ENCODE measurements around the gene AGBL5. TPM values are rescaled to one million over a fixed set of nuclear protein-coding genes. Genes with fewer than 3 reads are reported as not detected.
A peak's percentile ranks its signal among the peaks of the same experiment; 100 is the strongest.

Gene AGBL5
- total RNA-seq, 8 experiments from 2014 or later: 11.0 to 47.1 (median 34.8) TPM

GRCh38 chr2:27092696-27093429, 41.4 kb downstream of the AGBL5 start:
- Histone ChIP-seq H3K4me1 (replicated peaks in 1 of 2) (peaks cover 2 to 4% of the 10 kb centered on the region in 2 donors), H3K27ac (no peak overlapping the region), H3K4me3 (no peak overlapping the region)
- in situ Hi-C loops (cut with MboI; ENCODE audit: low pct_unique_long_range_greater_than_20kb in 2 of 9, low sequenced_read_pairs in 9 of 9, unreplicated experiment in 9 of 9): loop anchor here in 3 of 9 experiments (10.0 to 25.0 kb wide), 3 partner anchors 112 to 131 kb away; partner anchors contain the start of genes ATRAID (in 1 of the 3), CAD (in 1 of the 3), MAPRE3 (in 1 of the 3) and SLC5A6 (in 1 of the 3)
- no peak for ATAC-seq (replicated peaks in 6 of 8)
- WGBS, 10 experiments: 74 to 83% (median 78%) methylated on average over 1 to 5 of the region's 10 CpGs; no CpG with 5 or more reads in 6 of the 10 experiments

GRCh38 chr2:27093430-27094352, 42.2 kb downstream of the AGBL5 start:
- WGBS, 10 experiments: 40 to 100% (median 71%) methylated on average over 1 to 4 of the region's 6 CpGs; no CpG with 5 or more reads in 1 of the 10 experiments
- Histone ChIP-seq H3K4me1 (replicated peaks in 1 of 2) (peaks cover 2 to 4% of the 10 kb centered on the region in 2 donors), H3K27ac (no peak overlapping the region), H3K4me3 (no peak overlapping the region)
- ATAC-seq (replicated peaks in 6 of 8): no peak
- in situ Hi-C loops (cut with MboI; ENCODE audit: low pct_unique_long_range_greater_than_20kb in 2 of 9, low sequenced_read_pairs in 9 of 9, unreplicated experiment in 9 of 9): loop anchor here in 3 of 9 experiments (10.0 to 25.0 kb wide), 3 partner anchors 111 to 131 kb away; partner anchors contain the start of genes ATRAID (in 1 of the 3), CAD (in 1 of the 3), MAPRE3 (in 1 of the 3) and SLC5A6 (in 1 of the 3)

- Histone ChIP-seq H3K4me1 (replicated peaks in 1 of 2) (peaks cover 2 to 4% of the 10 kb centered on the region in 2 donors), H3K4me3 (no peak overlapping the region), H3K27ac (no peak overlapping the region)
- ATAC-seq (replicated peaks in 6 of 8): no peak
- WGBS, 10 experiments: 82 to 100% (median 92%) methylated on average over 2 to 22 of the region's 24 CpGs; no CpG with 5 or more reads in 4 of the 10 experiments
- in situ Hi-C loops (cut with MboI; ENCODE audit: low pct_unique_long_range_greater_than_20kb in 2 of 9, low sequenced_read_pairs in 9 of 9, unreplicated experiment in 9 of 9): loop anchor here in 3 of 9 experiments (10.0 to 25.0 kb wide), 3 partner anchors 110 to 132 kb away; partner anchors contain the start of genes ATRAID (in 1 of the 3), CAD (in 1 of the 3), MAPRE3 (in 1 of the 3) and SLC5A6 (in 1 of the 3)
These were observed 43.0 kb downstream of the AGBL5 start for GRCh38 chr2:27094353-27094984.

- no peak for ATAC-seq (replicated peaks in 6 of 8)
- WGBS, 10 experiments: 83 to 92% (median 85%) methylated on average over 1 to 2 of the region's 2 CpGs; no CpG with 5 or more reads in 6 of the 10 experiments
- Histone ChIP-seq H3K27ac (no peak overlapping the region), H3K4me3 (no peak overlapping the region), H3K4me1 (replicated peaks in 1 of 2) (peaks cover 2 to 4% of the 10 kb centered on the region in 2 donors)
- in situ Hi-C loops (cut with MboI; ENCODE audit: low pct_unique_long_range_greater_than_20kb in 2 of 9, low sequenced_read_pairs in 9 of 9, unreplicated experiment in 9 of 9): loop anchor here in 3 of 9 experiments (10.0 to 25.0 kb wide), 3 partner anchors 109 to 133 kb away; partner anchors contain the start of genes ATRAID (in 1 of the 3), CAD (in 1 of the 3), MAPRE3 (in 1 of the 3) and SLC5A6 (in 1 of the 3)
These were observed 43.9 kb downstream of the AGBL5 start for GRCh38 chr2:27095427-27095744.

GRCh38 chr2:27095745-27096651, 44.5 kb downstream of the AGBL5 start:
- Histone ChIP-seq H3K4me3 (peak overlapping the region; percentile 8 to 20 (median 18)), H3K27ac (no peak overlapping the region), H3K4me1 (replicated peaks in 1 of 2) (peaks cover 2 to 4% of the 10 kb centered on the region in 2 donors)
- in situ Hi-C loops (cut with MboI; ENCODE audit: low pct_unique_long_range_greater_than_20kb in 2 of 9, low sequenced_read_pairs in 9 of 9, unreplicated experiment in 9 of 9): loop anchor here in 3 of 9 experiments (10.0 to 25.0 kb wide), 3 partner anchors 109 to 134 kb away; partner anchors contain the start of genes ATRAID (in 1 of the 3), CAD (in 1 of the 3), MAPRE3 (in 1 of the 3) and SLC5A6 (in 1 of the 3)
- peak; percentile 88 to 95 (median 90) for ATAC-seq (replicated peaks in 6 of 8)
- 10 to 100% (median 53%) methylated on average over 1 to 12 of the region's 18 CpGs; no CpG with 5 or more reads in 4 of the 10 experiments for WGBS, 10 experiments

GRCh38 chr2:27096748-27097297, 45.4 kb downstream of the AGBL5 start:
- Histone ChIP-seq H3K4me3 (no peak overlapping the region), H3K4me1 (replicated peaks in 1 of 2) (peaks cover 2 to 4% of the 10 kb centered on the region in 2 donors), H3K27ac (no peak overlapping the region)
- 41 to 76% (median 71%) methylated on average over 1 to 3 of the region's 3 CpGs; no CpG with 5 or more reads in 5 of the 10 experiments for WGBS, 10 experiments
- ATAC-seq (replicated peaks in 6 of 8): no peak
- in situ Hi-C loops (cut with MboI; ENCODE audit: low pct_unique_long_range_greater_than_20kb in 2 of 9, low sequenced_read_pairs in 9 of 9, unreplicated experiment in 9 of 9): loop anchor here in 3 of 9 experiments (10.0 to 25.0 kb wide), 3 partner anchors 108 to 135 kb away; partner anchors contain the start of genes ATRAID (in 1 of the 3), CAD (in 1 of the 3), MAPRE3 (in 1 of the 3) and SLC5A6 (in 1 of the 3)

- H3K27ac ChIP-seq: no peak overlapping the region
- ATAC-seq (replicated peaks in 6 of 8): no peak
- in situ Hi-C loops (cut with MboI; ENCODE audit: low pct_unique_long_range_greater_than_20kb in 2 of 9, low sequenced_read_pairs in 9 of 9, unreplicated experiment in 9 of 9): loop anchor here in 3 of 9 experiments (10.0 to 25.0 kb wide), 3 partner anchors 107 to 135 kb away; partner anchors contain the start of genes ATRAID (in 1 of the 3), CAD (in 1 of the 3), MAPRE3 (in 1 of the 3) and SLC5A6 (in 1 of the 3)
- H3K4me3 ChIP-seq: no peak overlapping the region
- 49 to 100% (median 93%) methylated on average over 1 to 3 of the region's 14 CpGs; no CpG with 5 or more reads in 6 of the 10 experiments for WGBS, 10 experiments
- H3K4me1 ChIP-seq (replicated peaks in 1 of 2): peaks cover 2 to 4% of the 10 kb centered on the region in 2 donors
These were observed 45.9 kb downstream of the AGBL5 start for GRCh38 chr2:27097341-27097740.

- in situ Hi-C loops (cut with MboI; ENCODE audit: low pct_unique_long_range_greater_than_20kb in 2 of 9, low sequenced_read_pairs in 9 of 9, unreplicated experiment in 9 of 9): loop anchor here in 3 of 9 experiments (10.0 to 25.0 kb wide), 3 partner anchors 105 to 137 kb away; partner anchors contain the start of genes ATRAID (in 1 of the 3), CAD (in 1 of the 3), MAPRE3 (in 1 of the 3) and SLC5A6 (in 1 of the 3)
These were observed 48.0 kb downstream of the AGBL5 start for GRCh38 chr2:27099334-27099955.

GRCh38 chr2:27100036-27100435, 48.6 kb downstream of the AGBL5 start:
- 28 to 89% (median 72%) methylated on average over 1 to 3 of the region's 10 CpGs; no CpG with 5 or more reads in 6 of the 10 experiments for WGBS, 10 experiments
- no peak overlapping the region for H3K4me3 ChIP-seq
- no peak overlapping the region for H3K27ac ChIP-seq
- H3K4me1 ChIP-seq (replicated peaks in 1 of 2): peaks cover 2 to 4% of the 10 kb centered on the region in 2 donors
- in situ Hi-C loops (cut with MboI; ENCODE audit: low pct_unique_long_range_greater_than_20kb in 2 of 9, low sequenced_read_pairs in 9 of 9, unreplicated experiment in 9 of 9): loop anchor here in 3 of 9 experiments (25.0 kb wide), 1 partner anchor 187 kb away; the partner anchor contains the start of genes DNAJC5G (in 3 of the 3) and TRIM54 (in 3 of the 3)
- no peak for ATAC-seq (replicated peaks in 6 of 8)

More at GRCh38 chr2:27099334-27099955, 48.0 kb downstream of the AGBL5 start:
- no peak for ATAC-seq (replicated peaks in 6 of 8)
- WGBS, 10 experiments: 77 to 100% (median 96%) methylated on average over 1 to 5 of the region's 19 CpGs; no CpG with 5 or more reads in 7 of the 10 experiments
- Histone ChIP-seq H3K4me3 (no peak overlapping the region), H3K27ac (no peak overlapping the region), H3K4me1 (replicated peaks in 1 of 2) (peaks cover 2 to 4% of the 10 kb centered on the region in 2 donors)

GRCh38 chr2:27102329-27102728, 50.9 kb downstream of the AGBL5 start:
- H3K4me3 ChIP-seq: no peak overlapping the region
- in situ Hi-C loops (cut with MboI; ENCODE audit: low pct_unique_long_range_greater_than_20kb in 2 of 9, low sequenced_read_pairs in 9 of 9, unreplicated experiment in 9 of 9): loop anchor here in 3 of 9 experiments (25.0 kb wide), 1 partner anchor 185 kb away; the partner anchor contains the start of genes DNAJC5G (in 3 of the 3) and TRIM54 (in 3 of the 3)
- no peaks in the 10 kb centered on the region for H3K4me1 ChIP-seq (replicated peaks in 1 of 2)
- no peak overlapping the region for H3K27ac ChIP-seq
- no peak for ATAC-seq (replicated peaks in 6 of 8)
- no CpG with 5 or more reads among the region's 5 CpGs for WGBS, 10 experiments

Measured in motor neuron (in vitro differentiated cells).